Skeletal muscle satellite cell (primary cell): Measurements from ENCODE around the gene PRSS48. TPM values are rescaled to one million over a fixed set of nuclear protein-coding genes. Genes with fewer than 3 reads are reported as not detected.

Experiments used
- H3K27me3 ChIP-seq: 2 replicates; pipeline ENCODE4 v1.7.0; 2013; ENCODE audit warnings: low read length; ENCODE audit not compliant: control insufficient read depth, insufficient read depth
- H3K36me3 ChIP-seq: 2 replicates; pipeline ENCODE4 v1.7.0; 2013; ENCODE audit warnings: mild to moderate bottlenecking, control low read depth, low read length; ENCODE audit not compliant: insufficient read depth
- H3K4me1 ChIP-seq: 2 replicates; pipeline ENCODE4 v1.7.0; 2013; ENCODE audit warnings: low read length; ENCODE audit not compliant: control insufficient read depth, insufficient read depth
- H3K4me2 ChIP-seq: 2 replicates; pipeline ENCODE4 v1.7.0; 2013; ENCODE audit warnings: mild to moderate bottlenecking, low read length
- H3K4me3 ChIP-seq: 2 replicates; pipeline ENCODE4 v1.7.0; 2013; ENCODE audit warnings: low read length
- H3K9ac ChIP-seq: 2 replicates; pipeline ENCODE4 v1.7.0; 2013; ENCODE audit warnings: mild to moderate bottlenecking, low read depth, low read length, moderate library complexity
- H3K9me3 ChIP-seq: replicated peaks from 2 replicates; pipeline ENCODE4 v1.7.0; 2013; ENCODE audit warnings: mild to moderate bottlenecking, control low read depth, low read length
- small RNA-seq: library from RNA; depleted of rRNA; stranded (forward); fragments of <200 nt; gene quantifications from one replicate; pipeline ENCODE3, GENCODE V24; 2012

PRSS48 gene

GRCh38 chr4:151340751-151341385 lies 63.9 kb downstream of the PRSS48 start:
- H3K9ac ChIP-seq: no peak overlapping the region
- no peaks in the 10 kb centered on the region for H3K9me3 ChIP-seq
- H3K36me3 ChIP-seq: no peaks in the 10 kb centered on the region
- no peak overlapping the region for H3K4me2 ChIP-seq
- H3K4me1 ChIP-seq: no peaks in the 10 kb centered on the region
- no peaks in the 10 kb centered on the region for H3K27me3 ChIP-seq
- H3K4me3 ChIP-seq: no peak overlapping the region

Small RNA genes within 50 kb of the gene (small RNA-seq; reads per million reads assigned to genes)
- not detected for gene AC104819.2
- not detected for gene RNU6-1282P
